IMR-90 (cell line): ENCODE data around the gene ZG16B. TPM values are rescaled to one million over a fixed set of nuclear protein-coding genes. Genes with fewer than 3 reads are reported as not detected.

Source experiments
- ATAC-seq: fragments of 200-7000 bp; cut with Tn5 transposase; 2 replicates; pipeline ENCODE4 v1.9.1; 2020; ENCODE audit warnings: low read depth, mild to moderate bottlenecking, moderate library complexity
- BruUV-seq: library from RNA; stranded (reverse); fragments of 400-500 nt; replicated peaks from 2 replicates; lab custom pipeline; 2021; lab: Mats Ljungman, UMichigan
- CTCF ChIA-PET: fragments of 300-600 bp; formaldehyde crosslinking; extraction: SDS; loops from one replicate; lab custom pipeline; 2021; ENCODE audit warnings: antibody characterized with exemption; lab: Yijun Ruan, JAX
- POLR2A ChIA-PET: fragments of 300-600 bp; sonication (Branson Sonifier 250); formaldehyde crosslinking; loops from one replicate; lab custom pipeline; 2022; ENCODE audit warnings: antibody characterized with exemption; ENCODE audit not compliant: unreplicated experiment; lab: Charles Lee
- DNase-seq: peaks from one replicate; pipeline ENCODE4 v3.0.0; 2013
- H2AFZ ChIP-seq: replicated peaks from 2 replicates; pipeline ENCODE3; 2013; ENCODE audit warnings: low read length, mild to moderate bottlenecking; ENCODE audit not compliant: poor library complexity
- H2AK5ac ChIP-seq: 2 replicates; pipeline ENCODE4 v1.6.1; 2013; ENCODE audit warnings: low read depth, low read length, inconsistent platforms
- H2AK9ac ChIP-seq: replicated peaks from 2 replicates; pipeline ENCODE3; 2013; ENCODE audit warnings: mild to moderate bottlenecking, low read depth, low read length, moderate library complexity; ENCODE audit not compliant: poor library complexity
- H2BK120ac ChIP-seq: 2 replicates; pipeline ENCODE4 v1.6.1; 2013; ENCODE audit warnings: low read depth, low read length, inconsistent platforms
- H2BK15ac ChIP-seq: 3 replicates; pipeline ENCODE4 v1.6.1; 2013; ENCODE audit warnings: low read depth, low read length, inconsistent platforms
- H2BK20ac ChIP-seq: 2 replicates; pipeline ENCODE4 v1.6.1; 2013; ENCODE audit warnings: low read depth, mild to moderate bottlenecking, inconsistent platforms, low read length, moderate library complexity
- H2BK5ac ChIP-seq: 2 replicates; pipeline ENCODE4 v1.6.1; 2013; ENCODE audit warnings: mild to moderate bottlenecking, low read depth, low read length, inconsistent platforms; ENCODE audit not compliant: poor library complexity, severe bottlenecking
- H3K14ac ChIP-seq: replicated peaks from 2 replicates; pipeline ENCODE4 v1.6.1; 2013; ENCODE audit warnings: low read depth, low read length, inconsistent platforms
- H3K18ac ChIP-seq: 2 replicates; pipeline ENCODE4 v1.6.1; 2013; ENCODE audit warnings: low read depth, low read length, control low read depth
- H3K23ac ChIP-seq: 2 replicates; pipeline ENCODE4 v1.6.1; 2013; ENCODE audit warnings: low read depth, low read length, inconsistent platforms
- H3K27ac ChIP-seq: 2 replicates; pipeline ENCODE4 v1.5.1; 2013; ENCODE audit warnings: mild to moderate bottlenecking, control low read depth, low read length; ENCODE audit not compliant: insufficient read depth
- H3K27me3 ChIP-seq: 2 replicates; pipeline ENCODE4 v1.6.1; 2013; ENCODE audit warnings: low read length; ENCODE audit not compliant: control insufficient read depth, insufficient read depth
- H3K36me3 ChIP-seq: 2 replicates; pipeline ENCODE4 v1.6.1; 2013; ENCODE audit warnings: low read length, mixed read lengths; ENCODE audit not compliant: control insufficient read depth, insufficient read depth
- H3K4ac ChIP-seq: 2 replicates; pipeline ENCODE4 v1.6.1; 2013; ENCODE audit warnings: low read depth, low read length, inconsistent platforms
- H3K4me1 ChIP-seq: 2 replicates; pipeline ENCODE4 v1.6.1; 2013; ENCODE audit warnings: low read length, mixed read lengths; ENCODE audit not compliant: control insufficient read depth, insufficient read depth
- H3K4me2 ChIP-seq: 2 replicates; pipeline ENCODE4 v1.6.1; 2013; ENCODE audit warnings: low read depth, mild to moderate bottlenecking, control low read depth, low read length, moderate library complexity
- H3K4me3 ChIP-seq: 2 replicates; pipeline ENCODE4 v1.5.1; 2013; ENCODE audit warnings: low read depth, mild to moderate bottlenecking, control low read depth, low read length, moderate library complexity; ENCODE audit not compliant: insufficient read depth
- H3K56ac ChIP-seq: 2 replicates; pipeline ENCODE4 v1.6.1; 2013; ENCODE audit warnings: low read length, inconsistent platforms; ENCODE audit not compliant: insufficient read depth; ENCODE audit errors: extremely low read depth
- H3K79me1 ChIP-seq, 2 experiments: 2 replicates each; pipeline ENCODE4 v1.6.1; 2013; ENCODE audit warnings: low read length in 2 of 2, inconsistent platforms in 1 of 2, low read depth in 1 of 2
- H3K9ac ChIP-seq: 2 replicates; pipeline ENCODE4 v1.6.1; 2013; ENCODE audit warnings: low read depth, low read length, control low read depth
- H3K9me1 ChIP-seq: 2 replicates; pipeline ENCODE4 v1.6.1; 2013; ENCODE audit warnings: low read length, inconsistent platforms; ENCODE audit not compliant: insufficient read depth
- H3K9me3 ChIP-seq: 2 replicates; pipeline ENCODE4 v1.6.1; 2013; ENCODE audit warnings: low read length; ENCODE audit not compliant: control insufficient read depth, insufficient read depth
- H4K20me1 ChIP-seq: 2 replicates; pipeline ENCODE4 v1.6.1; 2013; ENCODE audit warnings: low read length, inconsistent platforms; ENCODE audit not compliant: insufficient read depth
- H4K5ac ChIP-seq: 2 replicates; pipeline ENCODE4 v1.6.1; 2013; ENCODE audit warnings: mild to moderate bottlenecking, low read depth, low read length, control low read depth
- H4K8ac ChIP-seq, 2 experiments: 2 replicates each; pipeline ENCODE4 v1.6.1; 2013; ENCODE audit warnings: low read depth in 2 of 2, low read length in 2 of 2, control low read depth in 1 of 2, inconsistent platforms in 1 of 2
- H4K91ac ChIP-seq: 2 replicates; pipeline ENCODE4 v1.6.1; 2013; ENCODE audit warnings: low read depth, low read length, inconsistent platforms; ENCODE audit not compliant: insufficient read depth
- BHLHE40 ChIP-seq: fragments of 150-350 bp; IDR thresholded peaks from 2 replicates; pipeline ENCODE4 v1.6.1; 2016; ENCODE audit warnings: mild to moderate bottlenecking, low read depth, low read length
- CEBPB ChIP-seq: IDR thresholded peaks from 2 replicates; pipeline ENCODE4 v1.6.1; 2012; ENCODE audit warnings: low read depth, low read length, improper control_type of control experiment
- CHD1 ChIP-seq: IDR thresholded peaks from 2 replicates; pipeline ENCODE4 v1.6.1; 2012; ENCODE audit warnings: low read depth, low read length, improper control_type of control experiment
- FOS ChIP-seq: fragments of 150-350 bp; IDR thresholded peaks from 2 replicates; pipeline ENCODE4 v1.6.1; 2016; ENCODE audit warnings: low read depth, low read length
- MAFK ChIP-seq: IDR thresholded peaks from 2 replicates; pipeline ENCODE4 v1.6.1; 2012; ENCODE audit warnings: low read depth, low read length, improper control_type of control experiment
- MAZ ChIP-seq: IDR thresholded peaks from 2 replicates; pipeline ENCODE4 v1.6.1; 2012; ENCODE audit warnings: low read depth, mild to moderate bottlenecking, low read length, improper control_type of control experiment, moderate library complexity, borderline replicate concordance
- NFE2L2 ChIP-seq: fragments of 150-350 bp; IDR thresholded peaks from 2 replicates; pipeline ENCODE4 v1.6.1; 2016; ENCODE audit warnings: low read depth, mild to moderate bottlenecking, low read length
- RAD21 ChIP-seq: IDR thresholded peaks from 2 replicates; pipeline ENCODE4 v1.6.1; 2012; ENCODE audit warnings: low read length, improper control_type of control experiment
- RCOR1 ChIP-seq: IDR thresholded peaks from 2 replicates; pipeline ENCODE4 v1.6.1; 2012; ENCODE audit warnings: mild to moderate bottlenecking, low read length, improper control_type of control experiment; ENCODE audit not compliant: insufficient replicate concordance
- SMC3 ChIP-seq: fragments of 150-350 bp; IDR thresholded peaks from 2 replicates; pipeline ENCODE4 v1.6.1; 2016; ENCODE audit warnings: low read depth, mild to moderate bottlenecking, antibody characterized with exemption, low read length, moderate library complexity
- WGBS, 2 experiments: methylation state at CpG; one replicate each; pipeline versions ENCODE4 v1.1.5 to v1.1.7; 2013; ENCODE audit warnings: missing lambda C conversion rate in 2 of 2; ENCODE audit not compliant: insufficient read length in 1 of 2; ENCODE audit errors: extremely low coverage in 2 of 2; 5-methylcytosine and 5-hydroxymethylcytosine counted together
- dilution Hi-C: fragments of 300-500 bp; cut with HindIII; formaldehyde crosslinking; loops from one replicate; pipeline ENCODE4 v1.14.3; 2018; ENCODE audit warnings: low sequenced_read_pairs; ENCODE audit not compliant: unreplicated experiment
- in situ Hi-C: fragments of 300-500 bp; cut with MboI; formaldehyde crosslinking; loops from 3 replicates; pipeline ENCODE4 v1.14.3; 2019; ENCODE audit warnings: low sequenced_read_pairs, inconsistent platforms, mixed read lengths
- intact Hi-C: fragments of 100-400 bp; cut with micrococcal nuclease; formaldehyde crosslinking; loops from 2 replicates; pipeline ENCODE4 v1.10.0; 2022
- polyA plus RNA-seq, 3 experiments: library from polyadenylated mRNA; depleted of rRNA; stranded (reverse); fragments of >200 nt; gene quantifications; 2 replicates each; pipeline ENCODE4 v1.2.3, GENCODE V29; 2012; ENCODE audit warnings: low replicate concordance in 1 of 3
- total RNA-seq: library from RNA; depleted of rRNA; stranded (reverse); fragments of >200 nt; gene quantifications from 2 replicates; pipeline ENCODE4 v1.2.3, GENCODE V29; 2012
- TF ChIP-seq, protein P1 (sequence below): fragments of 150-350 bp; IDR thresholded peaks from 2 replicates; pipeline ENCODE4 v1.6.1; 2017; ENCODE audit warnings: mild to moderate bottlenecking, antibody characterized with exemption, low read length, low read depth

ZG16B gene
- total and polyA plus RNA-seq, 2 of the 4 experiments (the other 2 are of a cell fraction) = 0.54 to 0.65 TPM

DNA sequence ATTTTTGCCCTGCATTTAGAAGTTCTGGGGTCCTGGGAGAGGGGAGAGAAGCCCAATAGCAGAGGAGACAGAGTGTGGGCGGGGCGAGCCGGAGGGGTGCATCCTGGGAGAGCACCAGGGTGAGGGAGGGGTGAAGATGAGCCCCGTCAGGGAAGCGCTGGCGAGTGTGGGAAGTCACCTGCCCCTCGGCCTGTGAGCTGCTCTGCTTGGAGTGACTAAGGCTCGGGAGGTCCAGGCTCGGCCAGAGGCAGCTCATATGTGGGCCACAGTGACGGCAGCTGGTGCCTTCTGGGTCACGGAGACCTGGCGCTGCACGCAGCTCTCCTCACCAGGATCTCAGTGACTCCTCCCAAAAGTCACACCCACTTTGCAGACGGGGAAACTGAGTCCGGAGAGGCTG lies 1.1 kb downstream of the ZG16B start:
- no peak overlapping the region for H4K5ac ChIP-seq
- H3K9ac ChIP-seq = no peak overlapping the region
- DNase-seq (no peak), ATAC-seq (no peak)
- H3K9me3 ChIP-seq = no peaks in the 10 kb centered on the region
- H3K79me1 ChIP-seq = no peaks in the 10 kb centered on the region
- CTCF ChIA-PET = interaction anchor here (0.7 kb wide), 1 partner anchor 8 kb away, joined by 3 read pairs; no protein-coding TSS in a partner anchor
- peaks cover 5% of the 10 kb centered on the region for H3K4me1 ChIP-seq
- H2AK5ac ChIP-seq = no peak overlapping the region
- peaks cover 40% of the 10 kb centered on the region for H3K27me3 ChIP-seq
- peaks cover 7% of the 10 kb centered on the region; the same call in 1 of the 2 replicates for H4K20me1 ChIP-seq
- no peak overlapping the region for H2BK20ac ChIP-seq
- peaks cover 8% of the 10 kb centered on the region for H3K9me1 ChIP-seq
- intact Hi-C loops (no loop called here), dilution Hi-C loops (no loop called here), in situ Hi-C loops (loop anchor here (10.0 kb wide), 1 partner anchor 84 kb away; the partner anchor contains the start of gene FLYWCH1)
- no TSS peak for BruUV-seq
- no peak overlapping the region for H2BK5ac ChIP-seq
- no peak overlapping the region for H3K4ac ChIP-seq
- no peak overlapping the region for H4K91ac ChIP-seq
- H3K14ac ChIP-seq = no peak overlapping the region
- no peak overlapping the region for H2BK120ac ChIP-seq
- no peak overlapping the region for H3K27ac ChIP-seq
- WGBS, 2 experiments = no CpG with 5 or more reads among the region's 15 CpGs
- no peak overlapping the region for H3K56ac ChIP-seq
- H2AK9ac ChIP-seq = no peak overlapping the region
- H3K4me3 ChIP-seq = no peak overlapping the region
- no peak overlapping the region for H4K8ac ChIP-seq
- H3K23ac ChIP-seq = no peak overlapping the region
- H3K4me2 ChIP-seq = no peak overlapping the region
- POLR2A ChIA-PET = no interaction called here
- H2AFZ ChIP-seq = no peak overlapping the region
- H3K36me3 ChIP-seq = no peaks in the 10 kb centered on the region
- no peak overlapping the region for H2BK15ac ChIP-seq
- no peak for TF ChIP-seq FOS
- TF ChIP-seq BHLHE40 = no peak
- TF ChIP-seq SMC3 = no peak
- no peak for TF ChIP-seq NFE2L2
- no peak for TF ChIP-seq RCOR1
- no peak for TF ChIP-seq CEBPB
- TF ChIP-seq MAZ = no peak
- no peak for TF ChIP-seq MAFK
- no peak for TF ChIP-seq RAD21
- TF ChIP-seq, protein P1, sequence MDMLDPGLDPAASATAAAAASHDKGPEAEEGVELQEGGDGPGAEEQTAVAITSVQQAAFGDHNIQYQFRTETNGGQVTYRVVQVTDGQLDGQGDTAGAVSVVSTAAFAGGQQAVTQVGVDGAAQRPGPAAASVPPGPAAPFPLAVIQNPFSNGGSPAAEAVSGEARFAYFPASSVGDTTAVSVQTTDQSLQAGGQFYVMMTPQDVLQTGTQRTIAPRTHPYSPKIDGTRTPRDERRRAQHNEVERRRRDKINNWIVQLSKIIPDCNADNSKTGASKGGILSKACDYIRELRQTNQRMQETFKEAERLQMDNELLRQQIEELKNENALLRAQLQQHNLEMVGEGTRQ = no peak
- TF ChIP-seq CHD1 = no peak
- no peak overlapping the region for H3K18ac ChIP-seq
